A549 (cell line): ENCODE measurements around the gene MFSD6L.

ENCODE experiments used
- ATOH8 ChIP-seq: fragments of 250-450 bp; sonication (Bioruptor Pico); IDR thresholded peaks from 2 replicates; pipeline ENCODE4 v1.5.0; 2020; ENCODE audit warnings: low read depth, mild to moderate bottlenecking, moderate library complexity
- CTCF ChIP-seq: fragments of >200 bp; sonication (Bioruptor Twin); formaldehyde crosslinking; IDR thresholded peaks from 3 replicates; pipeline ENCODE4 v1.5.1; 2016
- EP300 ChIP-seq, 2 experiments: fragments of >200 bp; sonication (Bioruptor Twin); formaldehyde crosslinking; IDR thresholded peaks; 2 replicates in 1 of 2; 3 replicates in 1 of 2; pipeline ENCODE4 v1.6.1; 2016 to 2017
- MAZ ChIP-seq: fragments of 150-350 bp; IDR thresholded peaks from 2 replicates; pipeline ENCODE4 v1.6.1; 2014; ENCODE audit warnings: antibody characterized with exemption, low read depth, low read length, borderline replicate concordance
- NFE2L2 ChIP-seq: fragments of 150-350 bp; conservative IDR thresholded peaks from 2 replicates; pipeline ENCODE4 v1.6.1; 2014; ENCODE audit warnings: low read length
- POLR2A ChIP-seq: IDR thresholded peaks from 2 replicates; pipeline ENCODE4 v1.6.1; 2012; ENCODE audit warnings: mild to moderate bottlenecking, low read length
- RARB ChIP-seq: fragments of 250-450 bp; sonication (Bioruptor Pico); IDR thresholded peaks from 2 replicates; pipeline ENCODE4 v1.8.0; 2021; ENCODE audit warnings: mild to moderate bottlenecking, moderate library complexity
- RCOR1 ChIP-seq: fragments of 150-350 bp; IDR thresholded peaks from 2 replicates; pipeline ENCODE4 v1.6.1; 2014; ENCODE audit warnings: antibody characterized with exemption, low read length, low read depth
- RFX5 ChIP-seq: fragments of 450-650 bp; IDR thresholded peaks from 2 replicates; pipeline ENCODE4 v1.7.1; 2014; ENCODE audit warnings: antibody characterized with exemption, mild to moderate bottlenecking, moderate library complexity
- TF ChIP-seq, protein P1 (sequence below): IDR thresholded peaks from 2 replicates; pipeline ENCODE4 v1.6.1; 2012; ENCODE audit warnings: low read depth, borderline replicate concordance

- TF ChIP-seq EP300 (IDR thresholded peaks at IDR 0.05) = no peak
- no peak for TF ChIP-seq CTCF
- TF ChIP-seq MAZ = no peak
- TF ChIP-seq NFE2L2 = no peak
- TF ChIP-seq RFX5 = no peak
- no peak for TF ChIP-seq POLR2A
- TF ChIP-seq, protein P1, sequence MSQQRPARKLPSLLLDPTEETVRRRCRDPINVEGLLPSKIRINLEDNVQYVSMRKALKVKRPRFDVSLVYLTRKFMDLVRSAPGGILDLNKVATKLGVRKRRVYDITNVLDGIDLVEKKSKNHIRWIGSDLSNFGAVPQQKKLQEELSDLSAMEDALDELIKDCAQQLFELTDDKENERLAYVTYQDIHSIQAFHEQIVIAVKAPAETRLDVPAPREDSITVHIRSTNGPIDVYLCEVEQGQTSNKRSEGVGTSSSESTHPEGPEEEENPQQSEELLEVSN = no peak
- TF ChIP-seq ATOH8 (CRISPR knock-in tag) = no peak
- TF ChIP-seq RARB = no peak
- no peak for TF ChIP-seq RCOR1
These were observed 4.6 kb upstream of the MFSD6L start for GRCh38 chr17:8803531-8804420.
